Thyroid gland (tissue), 4 donors: ENCODE data around the gene BTF3.

Experiments used
- POLR2A ChIP-seq, 2 donors: fragments of 450-650 bp; IDR thresholded peaks; one replicate each; pipeline ENCODE4 v1.6.1; 2017; ENCODE audit warnings: antibody characterized with exemption in 2 of 2, mild to moderate bottlenecking in 2 of 2, moderate library complexity in 1 of 2
- TF ChIP-seq, protein P1 (sequence below), 6 experiments: fragments of 200-600 bp in 3 of 6; fragments of 450-650 bp in 3 of 6; sonication (generic) in 3 of 6; IDR thresholded peaks; one replicate each; pipeline ENCODE4 v1.5.1; 2016 to 2019; ENCODE audit warnings: antibody characterized with exemption in 6 of 6, mild to moderate bottlenecking in 2 of 6, inconsistent platforms in 1 of 6, moderate library complexity in 1 of 6

DNA sequence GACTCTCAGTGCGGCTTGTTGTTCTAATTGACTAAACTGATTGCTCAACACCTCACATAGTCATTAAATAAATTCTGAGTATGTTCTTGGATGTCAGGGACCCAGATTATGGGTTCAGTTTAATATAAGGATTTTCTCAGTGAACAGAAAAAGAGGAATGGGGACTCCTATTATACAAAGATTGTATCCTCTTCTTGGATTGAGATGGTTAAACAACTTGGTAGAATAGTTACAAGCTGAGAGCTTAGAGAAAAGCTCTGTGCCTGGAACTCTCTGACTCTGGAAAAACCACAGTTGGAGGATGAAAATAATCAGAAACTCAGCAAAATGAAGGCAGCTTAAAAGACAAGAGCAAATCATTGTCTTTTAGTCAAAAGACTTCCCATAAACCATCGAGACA, 36.7 kb downstream of the BTF3 start:
- TF ChIP-seq, protein P1, sequence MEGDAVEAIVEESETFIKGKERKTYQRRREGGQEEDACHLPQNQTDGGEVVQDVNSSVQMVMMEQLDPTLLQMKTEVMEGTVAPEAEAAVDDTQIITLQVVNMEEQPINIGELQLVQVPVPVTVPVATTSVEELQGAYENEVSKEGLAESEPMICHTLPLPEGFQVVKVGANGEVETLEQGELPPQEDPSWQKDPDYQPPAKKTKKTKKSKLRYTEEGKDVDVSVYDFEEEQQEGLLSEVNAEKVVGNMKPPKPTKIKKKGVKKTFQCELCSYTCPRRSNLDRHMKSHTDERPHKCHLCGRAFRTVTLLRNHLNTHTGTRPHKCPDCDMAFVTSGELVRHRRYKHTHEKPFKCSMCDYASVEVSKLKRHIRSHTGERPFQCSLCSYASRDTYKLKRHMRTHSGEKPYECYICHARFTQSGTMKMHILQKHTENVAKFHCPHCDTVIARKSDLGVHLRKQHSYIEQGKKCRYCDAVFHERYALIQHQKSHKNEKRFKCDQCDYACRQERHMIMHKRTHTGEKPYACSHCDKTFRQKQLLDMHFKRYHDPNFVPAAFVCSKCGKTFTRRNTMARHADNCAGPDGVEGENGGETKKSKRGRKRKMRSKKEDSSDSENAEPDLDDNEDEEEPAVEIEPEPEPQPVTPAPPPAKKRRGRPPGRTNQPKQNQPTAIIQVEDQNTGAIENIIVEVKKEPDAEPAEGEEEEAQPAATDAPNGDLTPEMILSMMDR (IDR thresholded peaks at IDR 0.05) = no peak
- TF ChIP-seq POLR2A (IDR thresholded peaks at IDR 0.05) = no peak
